A549 (cell line): ENCODE data around the gene PLCB4. TPM values are rescaled to one million over a fixed set of nuclear protein-coding genes. Genes with fewer than 3 reads are reported as not detected.
A peak's percentile ranks its signal among the peaks of the same experiment; 100 is the strongest.

Experiments used
- ATAC-seq, 2 experiments: fragments of 200-7000 bp in 1 of 2; fragments of >200 bp in 1 of 2; cut with Nextera tagmentation in 1 of 2; cut with Tn5 transposase in 1 of 2; 3 replicates each; pipeline versions ENCODE4 v1.8.0 to v1.9.1; 2018 to 2020; ENCODE audit warnings: mild to moderate bottlenecking in 1 of 2, moderate library complexity in 1 of 2
- CTCF ChIA-PET: fragments of 300-600 bp; sonication (Branson Sonifier 250); formaldehyde crosslinking; extraction: SDS; loops from one replicate; lab custom pipeline; 2021; ENCODE audit warnings: antibody characterized with exemption, inconsistent platforms; lab: Yijun Ruan, JAX
- POLR2A ChIA-PET: fragments of 350-600 bp; formaldehyde crosslinking; extraction: SDS; loops from one replicate; lab custom pipeline; 2021; ENCODE audit warnings: antibody characterized with exemption, inconsistent platforms; lab: Yijun Ruan, JAX
- DNase-seq, 2 experiments: peaks; one replicate each; pipeline versions ENCODE4 v3.0.0 to v3.0.0-alpha.2; 2011 to 2016; ENCODE audit warnings: low read depth in 1 of 2, low spot score in 1 of 2
- FAIRE-seq: peaks from 2 replicates; lab custom pipeline; 2011; peaks lifted over from hg19 to GRCh38; lab: Jason Lieb, UNC
- H3K27ac ChIP-seq, 2 experiments: fragments of >200 bp; sonication (Bioruptor Twin); formaldehyde crosslinking; 3 replicates each; pipeline ENCODE4 v1.5.1; 2016 to 2017
- H3K4me1 ChIP-seq: fragments of >200 bp; sonication (Bioruptor Twin); formaldehyde crosslinking; 3 replicates; pipeline ENCODE4 v1.6.1; 2016
- H3K4me2 ChIP-seq: fragments of >200 bp; sonication (Bioruptor Twin); formaldehyde crosslinking; 3 replicates; pipeline ENCODE4 v1.6.1; 2016
- H3K4me3 ChIP-seq: fragments of >200 bp; sonication (Bioruptor Twin); formaldehyde crosslinking; 3 replicates; pipeline ENCODE4 v1.5.1; 2016
- H3K9me3 ChIP-seq: fragments of >200 bp; sonication (Bioruptor Twin); formaldehyde crosslinking; 3 replicates; pipeline ENCODE4 v1.6.1; 2016
- ATOH8 ChIP-seq: fragments of 250-450 bp; sonication (Bioruptor Pico); IDR thresholded peaks from 2 replicates; pipeline ENCODE4 v1.5.0; 2020; ENCODE audit warnings: low read depth, mild to moderate bottlenecking, moderate library complexity
- CHD4 ChIP-seq: fragments of 200-600 bp; sonication (generic); IDR thresholded peaks from 2 replicates; pipeline ENCODE4 v1.6.1; 2016; ENCODE audit warnings: antibody characterized with exemption, mild to moderate bottlenecking, borderline replicate concordance
- EHMT2 ChIP-seq: fragments of 200-600 bp; sonication (generic); IDR thresholded peaks from 2 replicates; pipeline ENCODE4 v1.6.1; 2016; ENCODE audit warnings: antibody characterized with exemption, low read depth, mild to moderate bottlenecking, moderate library complexity
- ELK1 ChIP-seq: fragments of 150-350 bp; IDR thresholded peaks from 2 replicates; pipeline ENCODE4 v1.6.1; 2014; ENCODE audit warnings: low read depth, mild to moderate bottlenecking, low read length
- EP300 ChIP-seq, 2 experiments: fragments of >200 bp; sonication (Bioruptor Twin); formaldehyde crosslinking; IDR thresholded peaks; 2 replicates in 1 of 2; 3 replicates in 1 of 2; pipeline ENCODE4 v1.6.1; 2016 to 2017
- ESRRA ChIP-seq: fragments of 150-350 bp; IDR thresholded peaks from 2 replicates; pipeline ENCODE4 v1.6.1; 2014; ENCODE audit warnings: mild to moderate bottlenecking, low read length, borderline replicate concordance
- HOXB13 ChIP-seq: fragments of 250-450 bp; sonication (Bioruptor Pico); IDR thresholded peaks from 2 replicates; pipeline ENCODE4 v1.5.0; 2020; ENCODE audit warnings: low read depth, mild to moderate bottlenecking, moderate library complexity
- JUN ChIP-seq, 2 experiments: fragments of >200 bp; sonication (Bioruptor Twin); formaldehyde crosslinking; IDR thresholded peaks; 2 replicates in 1 of 2; 3 replicates in 1 of 2; pipeline ENCODE4 v1.6.1; 2016 to 2017
- MAZ ChIP-seq: fragments of 150-350 bp; IDR thresholded peaks from 2 replicates; pipeline ENCODE4 v1.6.1; 2014; ENCODE audit warnings: antibody characterized with exemption, low read depth, low read length, borderline replicate concordance
- NPAS2 ChIP-seq: fragments of 250-450 bp; sonication (Bioruptor Pico); IDR thresholded peaks from 2 replicates; pipeline ENCODE4 v1.8.0; 2022; ENCODE audit warnings: mild to moderate bottlenecking, moderate library complexity, borderline replicate concordance
- PBX3 ChIP-seq: IDR thresholded peaks from 2 replicates; pipeline ENCODE4 v1.6.1; 2012
- POLR2A ChIP-seq: IDR thresholded peaks from 2 replicates; pipeline ENCODE4 v1.6.1; 2012; ENCODE audit warnings: mild to moderate bottlenecking, low read length
- POLR2AphosphoS2 ChIP-seq: conservative IDR thresholded peaks from 2 replicates; pipeline ENCODE4 v1.6.1; 2012; ENCODE audit warnings: low read length, improper control_type of control experiment, inconsistent platforms
- TFCP2L1 ChIP-seq: fragments of 250-450 bp; sonication (Bioruptor Pico); IDR thresholded peaks from 2 replicates; pipeline ENCODE4 v1.5.0; 2021; ENCODE audit warnings: mild to moderate bottlenecking
- TP53 ChIP-seq: fragments of 250-450 bp; sonication (Bioruptor Pico); IDR thresholded peaks from 2 replicates; pipeline ENCODE4 v1.5.0; 2021; ENCODE audit warnings: mild to moderate bottlenecking, moderate library complexity
- ZC3H11A ChIP-seq: fragments of 450-650 bp; IDR thresholded peaks from 2 replicates; pipeline ENCODE4 v1.6.1; 2014; ENCODE audit warnings: antibody characterized with exemption, mild to moderate bottlenecking
- ZFP36 ChIP-seq: fragments of 450-650 bp; IDR thresholded peaks from 2 replicates; pipeline ENCODE4 v1.6.1; 2014; ENCODE audit warnings: borderline replicate concordance; ENCODE audit not compliant: partially characterized antibody
- ZNF302 ChIP-seq: fragments of 250-450 bp; sonication (Bioruptor Pico); IDR thresholded peaks from 2 replicates; pipeline ENCODE4 v1.9.0; 2021; ENCODE audit warnings: inconsistent platforms, mild to moderate bottlenecking, moderate library complexity
- ZSCAN20 ChIP-seq: fragments of 250-450 bp; sonication (Bioruptor Pico); IDR thresholded peaks from 2 replicates; pipeline ENCODE4 v1.8.0; 2022; ENCODE audit warnings: mild to moderate bottlenecking, moderate library complexity
- WGBS: methylation state at CpG from one replicate; pipeline ENCODE4 v1.1.6; 2017; ENCODE audit errors: missing lambda C conversion rate; 5-methylcytosine and 5-hydroxymethylcytosine counted together
- polyA plus RNA-seq, 4 experiments: library from polyadenylated mRNA; depleted of rRNA in 3 of 4; stranded (reverse); fragments of >200 nt; fragmentation: RNase III in 1 of 4; extraction: RNeasy Plus Mini Kit Qiagen cat#74134 plus additional on column Dnase treatment in 1 of 4; gene quantifications; 2 replicates in 3 of 4; 3 replicates in 1 of 4; pipeline ENCODE4 v1.2.3, GENCODE V29; 2011 to 2017
- TF ChIP-seq, protein P1 (sequence below): IDR thresholded peaks from 2 replicates; pipeline ENCODE4 v1.6.1; 2012

PLCB4 gene
- polyA plus RNA-seq, 2 of the 4 experiments (the other 2 are of a cell fraction): 17.1 to 32.1 TPM

DNA sequence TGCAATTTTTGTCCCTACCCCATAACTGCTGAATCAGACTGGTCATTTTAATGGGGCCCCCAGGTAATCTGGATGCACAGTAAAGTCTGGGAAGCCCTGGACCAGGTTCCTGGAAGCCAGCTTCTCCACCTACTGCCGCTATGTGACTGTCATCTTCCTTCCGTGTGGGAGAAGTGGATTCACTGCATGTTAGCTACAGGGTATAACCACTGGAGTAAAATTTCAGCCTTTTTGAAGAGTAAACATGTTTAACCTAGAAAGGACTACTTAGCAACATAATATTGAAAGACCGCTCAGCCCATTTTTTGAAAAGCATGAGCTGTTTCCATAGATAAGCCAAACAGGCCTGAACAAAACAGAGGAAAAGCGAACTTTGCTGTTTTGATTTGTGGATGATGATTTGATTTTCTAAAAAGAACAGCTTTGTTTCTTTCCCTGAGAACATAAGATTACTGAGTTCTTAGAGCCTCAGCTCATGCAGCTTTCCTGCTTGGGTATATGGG, 208.1 kb downstream of the PLCB4 start:
- CTCF ChIA-PET: interaction anchor here (1.3 to 1.6 kb wide), 2 partner anchors 14 to 63 kb away, joined by 3 to 6 read pairs; no protein-coding TSS in a partner anchor
- no peaks in the 10 kb centered on the region for H3K9me3 ChIP-seq
- DNase-seq: no peak
- H3K4me1 ChIP-seq: peaks cover 6% of the 10 kb centered on the region; the same call in 1 of the 3 replicates
- WGBS: 91% methylated on average over 4 of the region's 4 CpGs
- FAIRE-seq: no peak
- H3K4me3 ChIP-seq: no peak overlapping the region
- no peak for TF ChIP-seq JUN (IDR thresholded peaks at IDR 0.05)
- no peak for TF ChIP-seq ATOH8 (CRISPR knock-in tag)
- TF ChIP-seq ZFP36: no peak
- TF ChIP-seq POLR2AphosphoS2: no peak
- TF ChIP-seq HOXB13: no peak
- no peak for TF ChIP-seq ESRRA
- no peak for TF ChIP-seq ZSCAN20 (CRISPR knock-in tag)
- no peak for TF ChIP-seq PBX3
- no peak overlapping the region for H3K4me2 ChIP-seq
- H3K27ac ChIP-seq: no peak overlapping the region
- ATAC-seq: no peak
- POLR2A ChIA-PET: no interaction called here

DNA sequence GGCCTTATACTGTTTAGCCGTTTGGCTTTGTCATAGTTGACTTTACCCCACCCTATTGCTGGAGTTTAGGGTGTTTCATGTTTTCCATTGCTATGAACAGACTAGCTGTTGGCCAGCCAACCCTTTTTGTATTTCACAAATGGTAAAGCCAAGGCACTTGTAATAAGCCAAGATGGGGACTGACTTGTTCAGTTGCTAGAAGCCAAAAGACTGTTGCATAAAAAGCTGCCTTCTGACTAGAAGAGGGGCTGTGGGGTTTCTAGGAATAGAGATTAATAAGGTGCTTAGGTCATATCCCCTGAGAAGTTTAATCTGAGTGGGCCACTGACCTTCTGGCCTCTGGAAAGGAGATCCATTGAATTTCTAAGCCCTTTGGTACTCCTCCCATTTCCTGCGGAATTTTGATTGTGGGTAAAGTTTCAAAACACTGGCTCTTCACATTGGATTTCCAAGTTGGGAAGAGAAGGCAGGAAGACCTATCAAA, 211.1 kb downstream of the PLCB4 start:
- POLR2A ChIA-PET: no interaction called here
- Histone ChIP-seq H3K27ac (no peak overlapping the region), H3K9me3 (no peaks in the 10 kb centered on the region), H3K4me2 (no peak overlapping the region)
- no peak for FAIRE-seq
- CTCF ChIA-PET: interaction anchor here (1.1 to 2.4 kb wide), 4 partner anchors 9 to 426 kb away, joined by 3 to 6 read pairs (median 4); no protein-coding TSS in a partner anchor
- 82% methylated on average over 2 of the region's 2 CpGs for WGBS
- ATAC-seq: no peak
- no peak for DNase-seq
- TF ChIP-seq ZNF302 (CRISPR knock-in tag): no peak
- TF ChIP-seq, all 56 proteins: peak for 0
- Histone ChIP-seq H3K4me1 (no peaks in the 10 kb centered on the region; the same call in 2 of the 3 replicates), H3K4me3 (no peak overlapping the region)

DNA sequence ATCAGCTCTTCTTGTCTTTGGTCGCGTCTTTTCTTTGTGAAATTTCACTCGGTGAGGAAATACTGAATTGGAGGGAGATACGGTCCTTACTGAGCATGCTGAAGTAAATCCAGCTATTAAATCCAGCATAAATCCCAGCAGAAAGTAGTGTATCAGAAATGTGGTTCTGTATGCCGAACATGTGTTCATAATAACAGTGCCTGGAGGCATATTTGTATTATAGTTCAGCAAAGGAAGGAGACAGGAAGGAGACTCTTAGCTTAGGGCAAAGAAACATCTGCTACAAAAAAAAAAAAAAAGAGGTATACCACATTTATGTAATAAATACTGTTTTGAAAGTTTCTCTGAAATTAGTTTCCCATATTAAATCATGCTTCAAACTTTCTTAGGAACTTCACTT, 211.8 kb downstream of the PLCB4 start:
- H3K4me3 ChIP-seq: no peak overlapping the region
- DNase-seq: no peak
- POLR2A ChIA-PET: no interaction called here
- H3K27ac ChIP-seq: no peak overlapping the region
- TF ChIP-seq, protein P1, sequence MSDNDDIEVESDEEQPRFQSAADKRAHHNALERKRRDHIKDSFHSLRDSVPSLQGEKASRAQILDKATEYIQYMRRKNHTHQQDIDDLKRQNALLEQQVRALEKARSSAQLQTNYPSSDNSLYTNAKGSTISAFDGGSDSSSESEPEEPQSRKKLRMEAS: no peak
- TF ChIP-seq HOXB13: no peak
- TF ChIP-seq EP300 (IDR thresholded peaks at IDR 0.05): no peak
- no peak for TF ChIP-seq POLR2A
- TF ChIP-seq TFCP2L1 (CRISPR knock-in tag): no peak
- TF ChIP-seq ELK1: no peak
- TF ChIP-seq ZSCAN20 (CRISPR knock-in tag): no peak
- TF ChIP-seq MAZ: no peak
- no peak for TF ChIP-seq ZC3H11A
- no peak for TF ChIP-seq NPAS2 (CRISPR knock-in tag)
- TF ChIP-seq ESRRA: no peak
- no peak for TF ChIP-seq EHMT2
- TF ChIP-seq TP53 (CRISPR knock-in tag): no peak
- no peak for TF ChIP-seq CHD4
- TF ChIP-seq, all 56 proteins: peak for 0
- H3K9me3 ChIP-seq: no peaks in the 10 kb centered on the region
- H3K4me1 ChIP-seq: peaks cover 5% of the 10 kb centered on the region; the same call in 2 of the 3 replicates
- CTCF ChIA-PET: interaction anchor here (1.1 to 2.4 kb wide), 3 partner anchors 9 to 427 kb away, joined by 4 to 6 read pairs (median 5); no protein-coding TSS in a partner anchor
- ATAC-seq (no peak), FAIRE-seq (peak; percentile 28)
- H3K4me2 ChIP-seq: no peak overlapping the region
- 98% methylated on average over 5 of the region's 5 CpGs for WGBS
